T-cell (primary cell): ENCODE measurements around the gene MC5R. TPM values are rescaled to one million over a fixed set of nuclear protein-coding genes. Genes with fewer than 3 reads are reported as not detected.

Experiments
- ATAC-seq, 4 experiments: fragments of 200-7000 bp in 3 of 4; fragments of 150-1000 bp in 1 of 4; cut with Tn5 transposase; replicated peaks in 1 of 4; 1 replicate in 3 of 4; 2 replicates in 1 of 4; pipeline ENCODE4 v1.10.0; 2021; ENCODE audit warnings: moderate library complexity in 3 of 4, mild to moderate bottlenecking in 2 of 4, moderate number of reproducible peaks in 1 of 4
- CTCF ChIA-PET, 2 donors: fragments of 300-600 bp; sonication (Branson Sonifier 250); formaldehyde crosslinking; loops; one replicate each; lab custom pipeline; 2022; ENCODE audit warnings: antibody characterized with exemption in 2 of 2; lab: Charles Lee
- POLR2A ChIA-PET, 2 donors: fragments of 300-600 bp; sonication (Branson Sonifier 250); formaldehyde crosslinking; loops; one replicate each; lab custom pipeline; 2022; ENCODE audit warnings: antibody characterized with exemption in 2 of 2; lab: Charles Lee
- DNase-seq, 35 experiments: peaks; one replicate each; pipeline versions ENCODE4 v3.0.0 to v3.0.0-alpha.2; 2013 to 2023
- H3K27ac ChIP-seq: one replicate; pipeline ENCODE4 v1.5.1; 2013; ENCODE audit warnings: low read length
- H3K27me3 ChIP-seq, 2 experiments: replicated peaks in 1 of 2; 1 replicate in 1 of 2; 2 replicates in 1 of 2; pipeline versions ENCODE4 v1.6.1 to v1.7.0; 2013; ENCODE audit warnings: low read length in 1 of 2, mixed read lengths in 1 of 2; ENCODE audit not compliant: control insufficient read depth in 2 of 2, insufficient read depth in 2 of 2; ENCODE audit errors: extremely low read depth in 1 of 2
- H3K36me3 ChIP-seq, 2 donors: 1 replicate in 1 of 2; 2 replicates in 1 of 2; pipeline versions ENCODE4 v1.6.1 to v1.7.0; 2013; ENCODE audit warnings: low read length in 1 of 2; ENCODE audit not compliant: control insufficient read depth in 2 of 2, insufficient read depth in 1 of 2; ENCODE audit errors: extremely low read depth in 1 of 2
- H3K4me1 ChIP-seq, 2 experiments: 1 replicate in 1 of 2; 2 replicates in 1 of 2; pipeline versions ENCODE4 v1.6.1 to v1.7.0; 2013; ENCODE audit warnings: low read length in 2 of 2, mixed read lengths in 1 of 2; ENCODE audit not compliant: insufficient read depth in 2 of 2, control insufficient read depth in 1 of 2; ENCODE audit errors: extremely low read depth in 1 of 2
- H3K4me3 ChIP-seq, 2 donors: 1 replicate in 1 of 2; 2 replicates in 1 of 2; pipeline versions ENCODE4 v1.5.1 to v1.7.0; 2013; ENCODE audit warnings: mild to moderate bottlenecking in 2 of 2, low read length in 1 of 2, moderate library complexity in 1 of 2; ENCODE audit not compliant: control insufficient read depth in 1 of 2; ENCODE audit errors: extremely low read depth in 1 of 2
- H3K9me3 ChIP-seq: 2 replicates; pipeline ENCODE4 v1.7.0; 2013
- H3K27ac Mint-ChIP-seq, 2 donors: one replicate each; pipeline ENCODE4 v1.8.0; 2020 to 2021; ENCODE audit warnings: mild to moderate bottlenecking in 2 of 2, mixed read lengths in 2 of 2
- H3K27me3 Mint-ChIP-seq, 2 donors: one replicate each; pipeline ENCODE4 v1.8.0; 2021 to 2022; ENCODE audit warnings: mixed read lengths in 2 of 2
- H3K36me3 Mint-ChIP-seq: one replicate; pipeline ENCODE4 v1.8.0; 2021; ENCODE audit warnings: mixed read lengths
- H3K4me1 Mint-ChIP-seq, 3 donors: one replicate each; pipeline ENCODE4 v1.8.0; 2020 to 2022; ENCODE audit warnings: mixed read lengths in 3 of 3, mild to moderate bottlenecking in 1 of 3
- H3K4me3 Mint-ChIP-seq, 3 donors: one replicate each; pipeline ENCODE4 v1.8.0; 2020 to 2022; ENCODE audit warnings: mild to moderate bottlenecking in 3 of 3, mixed read lengths in 3 of 3, moderate library complexity in 3 of 3
- H3K9me3 Mint-ChIP-seq, 3 donors: one replicate each; pipeline ENCODE4 v1.8.0; 2020 to 2022; ENCODE audit warnings: mixed read lengths in 3 of 3
- WGBS: methylation state at CpG from one replicate; pipeline ENCODE4 v1.1.5; 2013; ENCODE audit warnings: missing lambda C conversion rate; ENCODE audit not compliant: insufficient coverage; 5-methylcytosine and 5-hydroxymethylcytosine counted together
- total RNA-seq, 35 experiments: library from RNA in 6 of 35; stranded (reverse) in 6 of 35; fragments of 120-200 nt in 1 of 35; gene quantifications; one replicate each; pipeline versions ENCODE4 v1.2.1 to v1.2.4 and lab custom pipeline; 2013 to 2026

MC5R gene
- total RNA-seq, 5 donors from 2014 or later (not counting 1 experiment from before 2014, with no cell fraction given) = not detected

- ChIA-PET CTCF (no interaction called here), POLR2A (no interaction called here)
- Mint-ChIP-seq H3K27me3 (peaks cover 55 to 68% of the 10 kb centered on the region in 2 donors), H3K4me3 (no peak overlapping the region), H3K4me1 (peaks cover 5 to 11% (median 8%) of the 10 kb centered on the region in 3 donors), H3K9me3 (no peaks in the 10 kb centered on the region), H3K36me3 (no peaks in the 10 kb centered on the region), H3K27ac (no peak overlapping the region)
- Histone ChIP-seq H3K36me3 (no peaks in the 10 kb centered on the region), H3K4me1 (peaks cover 0 to 8% of the 10 kb centered on the region in 2 experiments), H3K4me3 (no peak overlapping the region), H3K27me3 (peaks cover 0 to 48% of the 10 kb centered on the region in 2 experiments), H3K27ac (no peak overlapping the region), H3K9me3 (no peaks in the 10 kb centered on the region)
- DNase-seq = no peak
- 93% methylated on average over 9 of the region's 11 CpGs for WGBS
- ATAC-seq = no peak
These were observed 24.6 kb upstream of the MC5R start for GRCh38 chr18:13799396-13799795.

GRCh38 chr18:13800505-13801259, 23.3 kb upstream of the MC5R start:
- H3K27ac ChIP-seq = no peak overlapping the region
- H3K4me3 ChIP-seq = peak overlapping the region in 1 of 2 donors; percentile 56
- POLR2A ChIA-PET = no interaction called here
- ATAC-seq (peak; percentile 64 to 85 (median 80)), DNase-seq (peak in 25 of 35 experiments; percentile 6 to 49 (median 20))
- peak overlapping the region in 2 of 3 donors; percentile 47 to 66 for H3K4me3 Mint-ChIP-seq
- H3K36me3 Mint-ChIP-seq = no peaks in the 10 kb centered on the region
- CTCF ChIA-PET = no interaction called here
- no peaks in the 10 kb centered on the region for H3K9me3 Mint-ChIP-seq
- H3K4me1 Mint-ChIP-seq = peaks cover 5 to 11% (median 8%) of the 10 kb centered on the region in 3 donors
- H3K27me3 Mint-ChIP-seq = peaks cover 67 to 77% of the 10 kb centered on the region in 2 donors
- peaks cover 0 to 51% of the 10 kb centered on the region in 2 experiments for H3K27me3 ChIP-seq
- peaks cover 0 to 8% of the 10 kb centered on the region in 2 experiments for H3K4me1 ChIP-seq
- H3K27ac Mint-ChIP-seq = peak overlapping the region in 1 of 2 donors; percentile 10
- 17% methylated on average over 28 of the region's 30 CpGs for WGBS
- H3K9me3 ChIP-seq = no peaks in the 10 kb centered on the region
- no peaks in the 10 kb centered on the region for H3K36me3 ChIP-seq

GRCh38 chr18:13801260-13801601, 22.7 kb upstream of the MC5R start:
- Mint-ChIP-seq H3K4me1 (peaks cover 5 to 11% (median 8%) of the 10 kb centered on the region in 3 donors), H3K36me3 (no peaks in the 10 kb centered on the region), H3K27ac (peak overlapping the region in 1 of 2 donors; percentile 10), H3K9me3 (no peaks in the 10 kb centered on the region), H3K4me3 (peak overlapping the region in 2 of 3 donors; percentile 47 to 66), H3K27me3 (peaks cover 72 to 76% of the 10 kb centered on the region in 2 donors)
- peaks cover 0 to 49% of the 10 kb centered on the region in 2 experiments for H3K27me3 ChIP-seq
- H3K4me1 ChIP-seq = peaks cover 0 to 8% of the 10 kb centered on the region in 2 experiments
- peak in 1 of 4 experiments; percentile 28 for ATAC-seq
- H3K27ac ChIP-seq = no peak overlapping the region
- ChIA-PET CTCF (no interaction called here), POLR2A (no interaction called here)
- DNase-seq = no peak
- no peaks in the 10 kb centered on the region for H3K36me3 ChIP-seq
- H3K9me3 ChIP-seq = no peaks in the 10 kb centered on the region
- peak overlapping the region in 1 of 2 donors; percentile 56 for H3K4me3 ChIP-seq
- WGBS = 16% methylated on average over 8 of the region's 15 CpGs

GRCh38 chr18:13804305-13804704, 19.6 kb upstream of the MC5R start:
- ATAC-seq (no peak), DNase-seq (no peak)
- POLR2A ChIA-PET = no interaction called here
- Histone ChIP-seq H3K36me3 (no peaks in the 10 kb centered on the region), H3K4me1 (peaks cover 0 to 8% of the 10 kb centered on the region in 2 experiments), H3K27me3 (peaks cover 0 to 38% of the 10 kb centered on the region in 2 experiments), H3K4me3 (no peak overlapping the region), H3K27ac (no peak overlapping the region), H3K9me3 (no peaks in the 10 kb centered on the region)
- Mint-ChIP-seq H3K27me3 (peaks cover 57 to 59% of the 10 kb centered on the region in 2 donors), H3K4me3 (no peak overlapping the region), H3K27ac (no peak overlapping the region), H3K9me3 (no peaks in the 10 kb centered on the region), H3K4me1 (peaks cover 5 to 11% (median 8%) of the 10 kb centered on the region in 3 donors), H3K36me3 (no peaks in the 10 kb centered on the region)
- WGBS = 58% methylated on average over 3 of the region's 4 CpGs
- CTCF ChIA-PET = interaction anchor here in 1 of 2 donors (1.3 kb wide), 1 partner anchor 9 kb away, joined by 4 read pairs; no protein-coding TSS in a partner anchor

- H3K27me3 Mint-ChIP-seq = peaks cover 36 to 37% of the 10 kb centered on the region in 2 donors
- no peak overlapping the region for H3K4me3 ChIP-seq
- H3K36me3 Mint-ChIP-seq = no peaks in the 10 kb centered on the region
- H3K9me3 Mint-ChIP-seq = no peaks in the 10 kb centered on the region
- POLR2A ChIA-PET = interaction anchor here in 1 of 2 donors (0.6 kb wide), 1 partner anchor 14 kb away, joined by 8 read pairs; no protein-coding TSS in a partner anchor
- H3K4me1 Mint-ChIP-seq = peaks cover 0 to 2% (median 0%) of the 10 kb centered on the region in 3 donors
- no peak overlapping the region for H3K27ac ChIP-seq
- no peaks in the 10 kb centered on the region for H3K4me1 ChIP-seq
- H3K4me3 Mint-ChIP-seq = no peak overlapping the region
- no peaks in the 10 kb centered on the region for H3K36me3 ChIP-seq
- 62% methylated on average over 5 of the region's 8 CpGs for WGBS
- no peaks in the 10 kb centered on the region for H3K9me3 ChIP-seq
- peaks cover 3 to 8% of the 10 kb centered on the region in 2 experiments for H3K27me3 ChIP-seq
- DNase-seq = no peak
- no peak overlapping the region for H3K27ac Mint-ChIP-seq
- CTCF ChIA-PET = no interaction called here
- ATAC-seq = no peak
These were observed 15.5 kb upstream of the MC5R start for GRCh38 chr18:13808294-13809042.

- Histone ChIP-seq H3K4me3 (no peak overlapping the region), H3K27ac (no peak overlapping the region), H3K36me3 (no peaks in the 10 kb centered on the region), H3K4me1 (no peaks in the 10 kb centered on the region), H3K27me3 (peaks cover 3 to 5% of the 10 kb centered on the region in 2 experiments), H3K9me3 (no peaks in the 10 kb centered on the region)
- 0% methylated on average over 1 of the region's 2 CpGs for WGBS
- Mint-ChIP-seq H3K4me1 (peaks cover 0 to 2% (median 0%) of the 10 kb centered on the region in 3 donors), H3K4me3 (no peak overlapping the region), H3K27ac (no peak overlapping the region), H3K36me3 (no peaks in the 10 kb centered on the region), H3K27me3 (peaks cover 33 to 34% of the 10 kb centered on the region in 2 donors), H3K9me3 (no peaks in the 10 kb centered on the region)
- ChIA-PET CTCF (no interaction called here), POLR2A (no interaction called here)
- ATAC-seq = no peak
- no peak for DNase-seq
These were observed 14.9 kb upstream of the MC5R start for GRCh38 chr18:13809043-13809430.
